Panc1 (cell line): ENCODE measurements around the gene ARL6IP4. TPM values are rescaled to one million over a fixed set of nuclear protein-coding genes. Genes with fewer than 3 reads are reported as not detected.
A peak's percentile ranks its signal among the peaks of the same experiment; 100 is the strongest.

Source experiments
- ATAC-seq: fragments of 200-7000 bp; cut with Tn5 transposase; 2 replicates; pipeline ENCODE4 v1.9.1; 2020; ENCODE audit warnings: mild to moderate bottlenecking, moderate library complexity
- BruUV-seq: library from RNA; stranded (reverse); fragments of 400-500 nt; replicated peaks from 2 replicates; lab custom pipeline; 2021; lab: Mats Ljungman, UMichigan
- CTCF ChIA-PET: fragments of 300-600 bp; sonication (Branson Sonifier 250); formaldehyde crosslinking; loops from one replicate; lab custom pipeline; 2022; ENCODE audit warnings: antibody characterized with exemption; lab: Charles Lee
- POLR2A ChIA-PET: fragments of 300-600 bp; sonication (Branson Sonifier 250); formaldehyde crosslinking; loops from one replicate; lab custom pipeline; 2022; ENCODE audit warnings: antibody characterized with exemption; lab: Charles Lee
- DNase-seq: peaks from one replicate; pipeline ENCODE4 v3.0.0-alpha.2; 2010; ENCODE audit warnings: low read depth, low spot score
- H3K27ac ChIP-seq: 2 replicates; pipeline ENCODE4 v1.5.1; 2011; ENCODE audit warnings: mild to moderate bottlenecking, low read length, inconsistent platforms
- H3K27me3 ChIP-seq: fragments of 200-500 bp; sonication (Bioruptor generic); 2 replicates; pipeline ENCODE4 v1.6.0; 2014; ENCODE audit warnings: low read length, inconsistent platforms; ENCODE audit not compliant: control insufficient read depth, insufficient read depth
- H3K36me3 ChIP-seq: fragments of 200-500 bp; sonication (Bioruptor generic); 2 replicates; pipeline ENCODE4 v1.5.1; 2014; ENCODE audit warnings: inconsistent platforms, mild to moderate bottlenecking, low read length, moderate library complexity; ENCODE audit not compliant: control insufficient read depth, insufficient read depth
- H3K4me1 ChIP-seq: 2 replicates; pipeline ENCODE4 v1.5.1; 2011; ENCODE audit warnings: inconsistent platforms, mild to moderate bottlenecking, low read length, moderate library complexity; ENCODE audit not compliant: control insufficient read depth, insufficient read depth
- H3K4me3 ChIP-seq, 2 experiments: 2 replicates each; pipeline ENCODE4 v1.5.1; 2011 to 2012; ENCODE audit warnings: low read depth in 2 of 2, low read length in 2 of 2, mild to moderate bottlenecking in 2 of 2, inconsistent platforms in 1 of 2, moderate library complexity in 1 of 2
- H3K9me3 ChIP-seq: fragments of 200-500 bp; sonication (Bioruptor generic); 2 replicates; pipeline ENCODE4 v1.5.1; 2014; ENCODE audit warnings: low read depth, mild to moderate bottlenecking, inconsistent platforms, low read length, moderate library complexity; ENCODE audit not compliant: control insufficient read depth, insufficient read depth
- CTCF ChIP-seq: fragments of 450-650 bp; IDR thresholded peaks from 2 replicates; pipeline ENCODE4 v1.5.1; 2017; ENCODE audit warnings: mild to moderate bottlenecking
- POLR2AphosphoS5 ChIP-seq: IDR thresholded peaks from 2 replicates; pipeline ENCODE4 v1.6.1; 2012; ENCODE audit warnings: mild to moderate bottlenecking, low read depth, low read length, moderate library complexity
- REST ChIP-seq, 2 experiments: IDR thresholded peaks; 2 replicates each; pipeline ENCODE4 v1.6.1; 2011 to 2012; ENCODE audit warnings: low read depth in 2 of 2, control low read depth in 1 of 2, low read length in 1 of 2, mild to moderate bottlenecking in 1 of 2, moderate library complexity in 1 of 2; ENCODE audit not compliant: insufficient read depth in 1 of 2
- SIN3A ChIP-seq: IDR thresholded peaks from 2 replicates; pipeline ENCODE4 v1.6.1; 2012; ENCODE audit warnings: low read depth, mild to moderate bottlenecking, low read length, moderate library complexity, borderline replicate concordance; ENCODE audit not compliant: insufficient read depth
- TCF7L2 ChIP-seq: IDR thresholded peaks from 2 replicates; pipeline ENCODE4 v1.6.1; 2011; ENCODE audit warnings: mild to moderate bottlenecking, low read depth, low read length, inconsistent platforms
- in situ Hi-C: cut with HindIII; loops from 2 replicates; pipeline ENCODE4 v1.10.0; 2016; ENCODE audit warnings: low sequenced_read_pairs, low pct_unique_long_range_greater_than_20kb
- intact Hi-C: fragments of 100-400 bp; cut with micrococcal nuclease; formaldehyde crosslinking; loops from one replicate; pipeline ENCODE4 v1.10.0; 2022; ENCODE audit not compliant: unreplicated experiment
- total RNA-seq: library from RNA; stranded (reverse); gene quantifications from one replicate; pipeline ENCODE4 v1.2.1, GENCODE V29; 2021; ENCODE audit not compliant: unreplicated experiment

ARL6IP4 gene
- total RNA-seq, 1 experiment from 2014 or later = 184 TPM

GRCh38 chr12:123021688-123022604 is 41.5 kb downstream of the ARL6IP4 start:
- CTCF ChIA-PET = no interaction called here
- Histone ChIP-seq H3K36me3 (no peaks in the 10 kb centered on the region), H3K27ac (no peak overlapping the region), H3K4me1 (peaks cover 10% of the 10 kb centered on the region), H3K9me3 (no peaks in the 10 kb centered on the region), H3K4me3 (no peak overlapping the region), H3K27me3 (no peaks in the 10 kb centered on the region)
- intact Hi-C loops = no loop called here
- POLR2A ChIA-PET = no interaction called here
- in situ Hi-C loops = no loop called here
- BruUV-seq = no TSS peak
- DNase-seq = no peak
- no peak for TF ChIP-seq CTCF
- ATAC-seq = no peak

GRCh38 chr12:123022846-123023245 is 42.4 kb downstream of the ARL6IP4 start:
- Histone ChIP-seq H3K9me3 (no peaks in the 10 kb centered on the region), H3K36me3 (no peaks in the 10 kb centered on the region), H3K27me3 (no peaks in the 10 kb centered on the region), H3K27ac (no peak overlapping the region), H3K4me3 (no peak overlapping the region), H3K4me1 (peaks cover 10% of the 10 kb centered on the region)
- DNase-seq (no peak), ATAC-seq (0 out of 2 replicates have a peak, but pooled peaks have one; percentile 24)
- TF ChIP-seq TCF7L2 = no peak
- no peak for TF ChIP-seq CTCF
- no peak for TF ChIP-seq POLR2AphosphoS5
- TF ChIP-seq REST (IDR thresholded peaks at IDR 0.05; ENCODE audit: insufficient read depth in 1 of 2, low read depth in 2 of 2, low read length in 1 of 2) = no peak
- no peak for TF ChIP-seq SIN3A
- CTCF ChIA-PET = interaction anchor here (0.5 kb wide), 1 partner anchor 186 kb away, joined by 4 read pairs; no protein-coding TSS in a partner anchor
- no TSS peak for BruUV-seq
- in situ Hi-C loops = no loop called here
- POLR2A ChIA-PET = no interaction called here
- intact Hi-C loops = no loop called here
